IPS-18a (cell line): ENCODE data around the gene MAPK10.
"Not testable (repeated sequence)": the region's sequence is repeated elsewhere in the genome, so short reads cannot be mapped to it uniquely, and the experiment has no call there.

Experiments
- H3K27ac ChIP-seq: one replicate; pipeline ENCODE4 v1.5.1; 2013; ENCODE audit warnings: low read length
- H3K27me3 ChIP-seq: one replicate; pipeline ENCODE4 v1.6.1; 2013; ENCODE audit warnings: mild to moderate bottlenecking, low read length; ENCODE audit not compliant: control insufficient read depth, insufficient read depth
- H3K36me3 ChIP-seq: one replicate; pipeline ENCODE4 v1.6.1; 2013; ENCODE audit warnings: low read depth, low read length; ENCODE audit not compliant: control insufficient read depth
- H3K4me1 ChIP-seq: one replicate; pipeline ENCODE4 v1.6.1; 2013; ENCODE audit warnings: low read depth, low read length; ENCODE audit not compliant: control insufficient read depth
- H3K4me3 ChIP-seq: one replicate; pipeline ENCODE4 v1.5.1; 2013; ENCODE audit warnings: low read length
- H3K9ac ChIP-seq: one replicate; pipeline ENCODE4 v1.6.1; 2013; ENCODE audit warnings: mild to moderate bottlenecking, low read length, moderate library complexity
- H3K9me3 ChIP-seq: one replicate; pipeline ENCODE4 v1.6.1; 2013; ENCODE audit warnings: low read depth, low read length; ENCODE audit not compliant: control insufficient read depth

MAPK10 gene

DNA sequence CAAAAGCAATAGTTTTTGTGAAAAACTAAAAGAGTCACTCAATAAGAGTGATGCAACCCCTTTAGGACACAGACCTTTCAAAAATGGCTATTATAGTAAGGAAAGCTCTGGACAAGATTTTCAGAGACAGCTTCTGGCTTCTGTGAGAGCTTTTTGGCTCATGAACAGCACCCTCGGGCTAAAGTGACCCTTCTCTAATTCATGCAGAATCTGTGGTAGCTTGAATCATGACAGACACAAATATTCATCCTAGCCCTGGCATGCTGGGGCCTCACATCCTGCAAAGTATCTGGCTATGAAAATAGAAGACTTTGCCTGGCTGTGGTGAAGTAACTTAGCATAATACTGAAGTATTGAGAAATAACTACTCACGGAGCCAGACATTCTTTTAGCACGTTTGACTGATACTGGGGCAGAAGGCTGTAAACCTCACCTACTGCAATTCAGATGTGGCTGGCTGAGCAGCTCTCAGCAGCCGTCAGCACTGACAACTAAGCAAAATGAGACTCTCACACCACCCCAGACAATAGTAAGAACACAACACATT is 327.3 kb downstream of the MAPK10 start:
- H3K4me1 ChIP-seq = no peaks in the 10 kb centered on the region
- H3K4me3 ChIP-seq = no peak overlapping the region
- H3K9me3 ChIP-seq = no peaks in the 10 kb centered on the region
- H3K9ac ChIP-seq = no peak overlapping the region
- H3K27me3 ChIP-seq = no peaks in the 10 kb centered on the region
- H3K36me3 ChIP-seq = no peaks in the 10 kb centered on the region
- H3K27ac ChIP-seq = no peak overlapping the region

DNA sequence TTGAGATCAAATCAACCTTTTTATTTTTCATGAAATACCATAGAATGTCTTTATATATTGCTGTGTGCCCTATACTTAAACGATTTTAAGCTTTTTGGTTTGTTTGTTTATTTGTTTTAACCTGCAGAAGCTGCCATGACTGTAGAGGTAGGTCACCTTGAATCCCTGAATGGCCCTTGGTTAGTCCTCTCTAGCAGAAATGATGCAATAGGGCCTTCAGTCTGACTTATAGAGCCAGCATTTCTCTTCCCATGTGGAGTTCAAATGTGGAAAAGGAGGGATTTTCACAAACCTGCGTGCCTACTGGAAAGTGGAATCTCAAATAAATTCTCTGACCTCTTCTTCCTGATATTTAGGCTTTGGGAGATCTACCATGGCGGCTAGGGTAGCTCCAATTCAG is 327.9 kb downstream of the MAPK10 start:
- H3K4me3 ChIP-seq = no peak overlapping the region
- H3K27ac ChIP-seq = no peak overlapping the region
- H3K9ac ChIP-seq = no peak overlapping the region

DNA sequence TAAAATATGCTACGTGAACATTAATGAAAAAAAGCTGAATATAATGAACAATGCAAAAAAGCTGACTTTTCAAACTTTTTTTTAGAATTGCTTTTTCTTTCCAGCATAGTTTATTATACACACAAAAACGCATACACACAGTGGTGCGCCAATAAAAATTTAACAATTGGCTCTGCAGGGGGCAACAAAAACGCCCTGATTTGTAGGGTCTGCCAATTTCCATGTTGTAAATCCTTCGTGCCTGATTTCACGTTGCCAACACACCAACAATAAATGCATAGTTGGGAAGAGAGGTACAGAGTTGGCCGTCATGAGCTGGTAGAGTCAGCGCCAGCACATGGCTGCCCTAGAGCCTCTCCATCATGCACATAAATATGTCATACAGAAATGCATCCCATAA is 333.1 kb downstream of the MAPK10 start:
- Histone ChIP-seq H3K4me1 (no peaks in the 10 kb centered on the region), H3K9ac (no peak overlapping the region), H3K4me3 (no peak overlapping the region), H3K27me3 (no peaks in the 10 kb centered on the region), H3K36me3 (no peaks in the 10 kb centered on the region), H3K27ac (no peak overlapping the region), H3K9me3 (no peaks in the 10 kb centered on the region)

More for the DNA sequence above, 327.9 kb downstream of the MAPK10 start:
- Histone ChIP-seq H3K4me1 (no peaks in the 10 kb centered on the region), H3K36me3 (no peaks in the 10 kb centered on the region), H3K9me3 (no peaks in the 10 kb centered on the region), H3K27me3 (no peaks in the 10 kb centered on the region)

DNA sequence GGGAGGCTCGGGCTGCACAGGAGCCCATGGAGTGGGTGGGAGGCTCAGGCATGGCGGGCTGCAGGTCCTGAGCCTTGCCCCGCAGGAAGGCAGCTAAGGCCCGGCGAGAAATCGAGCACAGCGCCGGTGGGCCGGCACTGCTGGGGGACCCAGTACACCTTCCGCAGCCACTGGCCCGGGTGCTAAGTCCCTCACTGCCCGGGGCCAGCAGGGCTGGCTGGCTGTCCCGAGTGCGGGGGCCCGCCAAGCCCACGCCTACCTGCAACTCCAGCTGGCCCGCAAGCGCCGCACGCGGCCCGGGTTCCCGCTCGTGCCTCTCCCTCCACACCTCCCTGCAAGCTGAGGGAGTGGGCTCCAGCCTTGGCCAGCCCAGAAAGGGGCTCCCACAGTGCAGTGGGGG is 338.2 kb downstream of the MAPK10 start:
- not testable (repeated sequence) for H3K27ac ChIP-seq, H3K27me3 ChIP-seq, H3K9me3 ChIP-seq, H3K9ac ChIP-seq, H3K36me3 ChIP-seq, H3K4me1 ChIP-seq, H3K4me3 ChIP-seq

DNA sequence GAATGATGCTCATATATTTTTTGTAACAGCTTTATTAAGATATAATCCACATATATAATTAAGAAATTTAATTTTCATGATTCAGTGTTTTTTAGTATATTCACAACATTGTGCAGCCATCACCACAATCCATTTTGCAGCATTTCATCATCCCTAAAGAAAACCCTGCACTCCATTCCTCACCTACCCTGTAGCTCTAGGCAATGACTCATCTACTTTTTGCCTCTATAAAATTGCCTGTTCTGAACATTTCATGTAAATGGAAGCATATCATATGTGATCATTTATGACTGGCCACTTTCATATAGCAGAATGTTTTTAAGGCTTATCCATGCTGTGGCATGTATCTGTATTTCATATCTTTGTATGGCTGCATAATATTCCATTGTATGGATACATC is 339.9 kb downstream of the MAPK10 start:
- peaks cover 6% of the 10 kb centered on the region for H3K4me1 ChIP-seq
- no peaks in the 10 kb centered on the region for H3K27me3 ChIP-seq
- no peak overlapping the region for H3K4me3 ChIP-seq
- no peak overlapping the region for H3K9ac ChIP-seq
- H3K9me3 ChIP-seq = no peaks in the 10 kb centered on the region
- H3K27ac ChIP-seq = no peak overlapping the region
- no peaks in the 10 kb centered on the region for H3K36me3 ChIP-seq

DNA sequence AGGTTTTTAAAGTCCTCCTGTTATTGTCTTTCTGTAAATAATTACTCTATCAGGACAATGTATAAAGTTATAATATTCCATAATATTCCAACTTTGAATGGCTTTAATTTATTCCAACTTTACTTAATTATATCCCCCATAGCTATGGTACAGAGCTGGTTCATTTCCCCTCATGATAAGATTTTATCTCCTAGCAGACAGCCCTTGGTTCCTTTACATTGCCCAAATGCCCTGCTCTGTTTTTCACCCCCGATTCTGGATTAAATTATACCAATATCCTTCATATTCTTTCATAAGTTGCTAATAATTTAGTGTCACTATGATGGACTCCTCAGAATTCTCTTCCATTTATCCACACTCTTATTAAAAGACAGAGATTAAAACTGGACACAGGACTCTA is 340.5 kb downstream of the MAPK10 start:
- H3K9ac ChIP-seq = no peak overlapping the region
- H3K4me3 ChIP-seq = no peak overlapping the region
- peaks cover 12% of the 10 kb centered on the region for H3K4me1 ChIP-seq
- H3K9me3 ChIP-seq = no peaks in the 10 kb centered on the region
- H3K27me3 ChIP-seq = no peaks in the 10 kb centered on the region
- no peaks in the 10 kb centered on the region for H3K36me3 ChIP-seq
- H3K27ac ChIP-seq = no peak overlapping the region

DNA sequence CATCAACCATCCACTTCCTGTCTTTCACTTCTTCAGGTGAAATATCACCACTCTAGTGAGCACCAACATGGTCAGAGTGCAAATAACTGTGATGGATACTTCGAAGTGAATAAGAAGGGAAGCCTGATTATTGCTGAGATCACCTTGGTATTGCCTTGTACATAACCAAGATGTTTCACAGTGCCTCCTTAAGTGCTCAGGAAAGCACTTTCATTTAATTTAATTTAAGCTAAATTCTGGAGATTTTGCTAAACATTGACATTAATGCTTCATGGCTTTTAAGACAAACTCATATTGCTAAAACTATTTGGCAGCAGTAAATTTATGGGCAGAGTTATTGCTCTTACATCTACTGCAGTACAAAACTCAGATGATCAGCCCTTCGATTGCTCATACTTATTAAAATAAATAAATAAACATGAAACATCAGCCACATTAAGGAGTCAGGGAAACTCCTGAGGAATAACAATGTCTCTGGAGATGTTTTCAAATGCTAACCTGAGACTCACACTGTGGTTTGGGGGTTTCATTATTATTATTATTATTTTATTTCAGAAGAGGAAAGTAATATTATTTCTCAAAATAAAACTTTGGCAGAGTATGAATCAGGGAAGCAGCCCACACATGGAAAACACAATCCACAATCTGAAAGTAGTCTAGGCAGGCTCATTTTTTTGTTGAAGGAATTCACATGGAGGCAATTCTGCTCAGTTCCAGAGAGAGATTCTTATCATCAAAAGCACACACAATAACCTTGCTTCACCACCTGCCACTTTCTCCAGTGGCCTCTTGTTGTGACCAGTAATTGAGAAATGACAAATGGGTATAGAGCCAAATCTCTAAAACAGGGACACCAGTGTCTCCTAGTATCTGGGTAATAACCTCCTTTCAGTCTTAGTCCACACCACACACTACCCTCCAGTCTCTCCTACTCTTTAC is 344.2 kb downstream of the MAPK10 start:
- H3K9ac ChIP-seq = no peak overlapping the region

DNA sequence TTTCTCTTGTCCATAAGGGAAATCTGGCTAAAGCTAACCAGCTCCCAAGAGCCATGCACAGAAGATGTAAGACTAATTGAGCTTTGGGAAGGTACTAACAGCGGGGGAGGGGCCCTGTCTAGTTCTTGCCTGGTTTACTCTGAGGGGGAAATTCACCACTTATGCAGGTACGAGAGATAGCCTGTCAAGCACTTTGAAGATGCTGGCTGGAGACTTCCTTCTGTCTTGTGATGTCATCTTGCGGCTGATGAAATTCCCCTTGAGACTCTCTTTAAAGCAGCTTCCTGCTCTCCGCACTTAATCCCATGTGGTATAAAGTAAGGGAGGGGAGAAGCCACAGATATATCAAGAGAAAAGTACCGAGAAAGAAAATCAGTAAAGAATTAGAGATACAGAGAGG is 345.3 kb downstream of the MAPK10 start:
- H3K4me1 ChIP-seq = peaks cover 12% of the 10 kb centered on the region
- no peaks in the 10 kb centered on the region for H3K9me3 ChIP-seq
- no peak overlapping the region for H3K9ac ChIP-seq
- no peaks in the 10 kb centered on the region for H3K27me3 ChIP-seq
- H3K36me3 ChIP-seq = no peaks in the 10 kb centered on the region
- H3K27ac ChIP-seq = no peak overlapping the region
- H3K4me3 ChIP-seq = no peak overlapping the region

More for the DNA sequence above, 344.2 kb downstream of the MAPK10 start:
- Histone ChIP-seq H3K9me3 (no peaks in the 10 kb centered on the region), H3K27ac (no peak overlapping the region), H3K36me3 (no peaks in the 10 kb centered on the region), H3K27me3 (no peaks in the 10 kb centered on the region), H3K4me1 (peaks cover 12% of the 10 kb centered on the region), H3K4me3 (no peak overlapping the region)

DNA sequence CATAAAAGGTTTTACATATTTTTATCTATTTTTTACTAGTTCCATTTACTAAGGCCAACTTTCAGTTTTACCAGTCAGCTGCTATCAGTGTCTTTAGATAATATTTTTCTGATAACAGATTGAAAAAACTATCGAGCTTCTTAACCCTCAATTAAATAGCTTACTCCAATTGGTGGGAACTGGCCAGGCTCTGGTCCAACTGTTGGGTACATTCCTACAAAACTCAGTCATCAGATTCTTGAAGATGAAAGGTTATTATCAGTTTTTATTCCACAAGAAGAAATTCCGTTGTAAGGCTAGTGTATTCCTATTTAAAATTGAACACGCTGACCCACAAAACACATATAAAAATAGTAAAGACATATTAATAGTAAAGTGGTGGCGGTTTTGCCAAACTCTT is 346.2 kb downstream of the MAPK10 start:
- no peaks in the 10 kb centered on the region for H3K9me3 ChIP-seq
- H3K9ac ChIP-seq = no peak overlapping the region
- no peaks in the 10 kb centered on the region for H3K36me3 ChIP-seq
- no peak overlapping the region for H3K4me3 ChIP-seq
- peaks cover 12% of the 10 kb centered on the region for H3K4me1 ChIP-seq
- H3K27ac ChIP-seq = no peak overlapping the region
- H3K27me3 ChIP-seq = no peaks in the 10 kb centered on the region

DNA sequence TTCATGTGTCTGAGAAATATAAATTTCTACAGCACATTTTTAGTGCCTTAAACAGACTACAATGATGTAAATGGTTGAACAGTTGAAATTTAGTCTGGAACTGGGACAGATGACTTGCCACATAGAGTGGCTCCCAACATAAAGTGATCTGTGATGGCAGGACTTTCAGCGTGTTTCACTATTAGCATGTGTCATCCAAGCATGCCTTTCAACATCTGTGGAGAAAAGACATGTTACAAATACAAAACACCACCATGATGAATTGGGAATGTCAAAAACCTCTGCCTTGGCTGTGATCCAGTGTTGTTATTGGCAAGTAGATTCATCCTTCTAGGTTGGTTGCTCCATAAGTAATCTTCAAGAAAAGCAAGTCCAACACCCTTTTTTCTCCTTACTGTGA is 348.7 kb downstream of the MAPK10 start:
- Histone ChIP-seq H3K27me3 (no peaks in the 10 kb centered on the region), H3K27ac (no peak overlapping the region), H3K4me1 (peaks cover 12% of the 10 kb centered on the region), H3K4me3 (no peak overlapping the region), H3K9me3 (no peaks in the 10 kb centered on the region), H3K36me3 (no peaks in the 10 kb centered on the region), H3K9ac (no peak overlapping the region)

DNA sequence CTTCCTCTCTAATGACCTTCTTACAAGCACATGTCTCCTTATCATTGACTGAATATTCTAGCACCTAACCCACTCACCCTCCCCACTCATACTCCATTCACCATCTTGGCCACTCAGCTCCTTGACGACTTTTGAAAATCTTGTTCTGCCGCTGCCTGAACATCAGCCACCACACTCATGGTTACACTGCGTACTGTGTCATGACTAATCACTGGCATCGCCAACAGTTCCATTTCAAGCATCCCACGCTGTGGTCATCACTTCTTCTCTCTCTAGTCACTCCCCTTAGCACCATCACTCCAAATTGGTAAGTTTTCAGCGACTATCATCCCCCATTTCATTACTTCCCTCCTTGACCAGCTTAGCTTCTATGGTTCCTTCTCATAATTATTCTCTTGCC is 352.8 kb downstream of the MAPK10 start:
- no peaks in the 10 kb centered on the region for H3K4me1 ChIP-seq
- no peaks in the 10 kb centered on the region for H3K36me3 ChIP-seq
- H3K27ac ChIP-seq = no peak overlapping the region
- H3K9me3 ChIP-seq = no peaks in the 10 kb centered on the region
- H3K9ac ChIP-seq = no peak overlapping the region
- no peaks in the 10 kb centered on the region for H3K27me3 ChIP-seq
- no peak overlapping the region for H3K4me3 ChIP-seq

DNA sequence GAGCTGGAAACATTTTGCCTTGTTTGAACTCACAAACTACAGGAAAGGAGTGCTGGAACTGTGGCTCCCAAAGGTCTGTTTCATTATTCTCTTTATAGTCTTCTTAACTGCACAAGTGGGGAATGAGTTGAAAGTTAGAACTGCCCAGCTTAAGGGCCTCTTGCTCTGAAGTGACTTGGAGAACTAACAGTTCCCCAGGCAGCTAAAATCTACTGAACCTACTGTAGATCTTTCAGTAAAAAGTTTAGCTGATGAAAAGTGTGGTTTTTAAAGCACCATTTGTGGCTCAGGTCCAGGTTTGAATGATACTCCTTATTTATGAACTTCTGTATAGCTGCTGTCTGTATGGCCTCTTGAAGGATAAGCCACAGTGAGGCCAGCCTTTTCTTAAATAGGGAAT is 353.8 kb downstream of the MAPK10 start:
- Histone ChIP-seq H3K36me3 (no peaks in the 10 kb centered on the region), H3K9ac (no peak overlapping the region), H3K27ac (no peak overlapping the region), H3K4me3 (no peak overlapping the region), H3K4me1 (no peaks in the 10 kb centered on the region), H3K27me3 (no peaks in the 10 kb centered on the region), H3K9me3 (no peaks in the 10 kb centered on the region)
